LNCAP (cell line): ENCODE data around the gene KCTD5.

Experiments
- CTCF ChIP-seq: fragments of 450-650 bp; IDR thresholded peaks from 2 replicates; pipeline ENCODE4 v1.5.1; 2017; ENCODE audit warnings: mild to moderate bottlenecking

The KCTD5 gene, protein sequence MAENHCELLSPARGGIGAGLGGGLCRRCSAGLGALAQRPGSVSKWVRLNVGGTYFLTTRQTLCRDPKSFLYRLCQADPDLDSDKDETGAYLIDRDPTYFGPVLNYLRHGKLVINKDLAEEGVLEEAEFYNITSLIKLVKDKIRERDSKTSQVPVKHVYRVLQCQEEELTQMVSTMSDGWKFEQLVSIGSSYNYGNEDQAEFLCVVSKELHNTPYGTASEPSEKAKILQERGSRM

DNA sequence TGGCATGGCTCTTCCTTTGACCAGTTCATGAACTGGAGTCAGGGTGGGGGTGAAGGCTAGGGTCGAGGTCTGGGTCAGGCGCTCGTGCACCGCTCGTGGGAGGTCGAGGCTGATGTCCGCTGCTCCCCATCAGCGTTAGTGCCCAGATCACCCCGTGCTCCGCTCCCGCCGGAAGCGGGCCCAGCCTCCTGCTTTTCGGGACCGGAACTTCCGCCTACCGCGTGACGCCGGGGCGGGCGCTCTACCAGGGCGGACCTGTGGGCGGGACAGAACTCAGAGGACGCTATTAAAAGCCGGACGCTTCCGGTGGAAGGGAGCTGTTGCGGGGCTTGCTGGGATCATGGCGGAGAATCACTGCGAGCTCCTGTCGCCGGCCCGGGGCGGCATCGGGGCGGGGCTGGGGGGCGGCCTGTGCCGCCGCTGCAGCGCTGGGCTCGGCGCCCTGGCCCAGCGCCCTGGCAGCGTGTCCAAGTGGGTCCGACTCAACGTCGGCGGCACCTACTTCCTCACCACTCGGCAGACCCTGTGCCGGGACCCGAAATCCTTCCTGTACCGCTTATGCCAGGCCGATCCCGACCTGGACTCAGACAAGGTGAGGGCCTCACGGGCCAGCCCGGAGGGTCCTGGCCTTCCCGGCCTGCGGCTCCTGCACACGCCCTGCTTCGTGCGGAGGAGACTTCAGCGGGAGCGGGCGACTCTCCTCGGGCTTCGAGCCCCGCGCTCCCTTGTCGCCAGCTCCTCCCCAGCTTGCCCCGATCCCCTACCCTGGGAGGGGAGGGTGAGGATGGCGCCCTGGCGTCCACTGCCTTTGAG, at the start of gene KCTD5:
KCTD5 (plus strand) TSS at position 315 of the 813 bp plus-strand sequence; CDS start at position 341, 26 bp downstream.
- no peak for TF ChIP-seq CTCF

DNA sequence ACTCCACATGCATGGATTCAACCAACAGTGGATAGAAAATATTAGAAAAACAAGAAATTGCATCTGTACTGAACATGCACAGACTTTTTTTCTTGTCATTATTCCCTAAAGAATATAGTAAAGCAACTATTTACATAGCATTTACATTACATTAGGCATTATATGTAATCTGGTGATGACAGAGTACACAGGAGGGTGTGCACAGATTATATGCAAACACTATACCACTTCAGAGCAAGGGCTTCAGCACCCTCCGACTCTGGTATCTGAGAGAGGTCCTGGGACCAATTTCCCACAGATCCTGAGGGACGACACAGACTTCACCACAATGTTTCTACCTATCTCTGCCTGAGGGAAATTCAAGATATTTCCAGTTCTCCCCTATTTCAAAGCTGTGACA, 25.3 kb upstream of the KCTD5 start:
- TF ChIP-seq CTCF, result no peak

DNA sequence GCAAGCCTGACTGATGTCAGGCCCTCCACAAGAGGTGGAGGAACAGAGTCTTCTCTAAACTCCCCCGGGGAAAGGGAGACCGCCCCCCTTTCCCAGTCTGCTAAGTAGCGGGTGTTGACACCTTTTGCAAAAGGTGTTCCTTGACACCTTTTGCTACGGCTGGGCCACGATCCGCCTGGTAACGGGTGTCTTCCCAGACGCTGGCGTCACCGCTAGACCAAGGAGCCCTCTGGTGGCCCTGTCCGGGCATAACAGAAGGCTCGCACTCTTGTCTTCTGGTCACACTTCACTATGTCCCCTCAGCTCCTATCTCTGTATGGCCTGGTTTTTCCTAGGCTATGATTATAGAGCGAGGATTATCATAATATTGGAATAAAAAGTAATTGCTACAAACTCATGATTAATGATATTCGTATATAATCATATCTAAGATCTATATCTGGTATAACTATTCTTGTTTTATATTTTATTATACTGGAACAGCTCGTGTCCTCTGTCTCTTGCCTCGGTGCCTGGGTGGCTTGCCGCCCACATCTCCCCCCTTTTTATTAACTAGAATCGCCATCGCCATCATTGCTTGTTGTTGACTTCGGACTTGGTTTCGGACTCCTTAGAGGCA, 21.5 kb upstream of the KCTD5 start:
- peak; percentile 69 for TF ChIP-seq CTCF

DNA sequence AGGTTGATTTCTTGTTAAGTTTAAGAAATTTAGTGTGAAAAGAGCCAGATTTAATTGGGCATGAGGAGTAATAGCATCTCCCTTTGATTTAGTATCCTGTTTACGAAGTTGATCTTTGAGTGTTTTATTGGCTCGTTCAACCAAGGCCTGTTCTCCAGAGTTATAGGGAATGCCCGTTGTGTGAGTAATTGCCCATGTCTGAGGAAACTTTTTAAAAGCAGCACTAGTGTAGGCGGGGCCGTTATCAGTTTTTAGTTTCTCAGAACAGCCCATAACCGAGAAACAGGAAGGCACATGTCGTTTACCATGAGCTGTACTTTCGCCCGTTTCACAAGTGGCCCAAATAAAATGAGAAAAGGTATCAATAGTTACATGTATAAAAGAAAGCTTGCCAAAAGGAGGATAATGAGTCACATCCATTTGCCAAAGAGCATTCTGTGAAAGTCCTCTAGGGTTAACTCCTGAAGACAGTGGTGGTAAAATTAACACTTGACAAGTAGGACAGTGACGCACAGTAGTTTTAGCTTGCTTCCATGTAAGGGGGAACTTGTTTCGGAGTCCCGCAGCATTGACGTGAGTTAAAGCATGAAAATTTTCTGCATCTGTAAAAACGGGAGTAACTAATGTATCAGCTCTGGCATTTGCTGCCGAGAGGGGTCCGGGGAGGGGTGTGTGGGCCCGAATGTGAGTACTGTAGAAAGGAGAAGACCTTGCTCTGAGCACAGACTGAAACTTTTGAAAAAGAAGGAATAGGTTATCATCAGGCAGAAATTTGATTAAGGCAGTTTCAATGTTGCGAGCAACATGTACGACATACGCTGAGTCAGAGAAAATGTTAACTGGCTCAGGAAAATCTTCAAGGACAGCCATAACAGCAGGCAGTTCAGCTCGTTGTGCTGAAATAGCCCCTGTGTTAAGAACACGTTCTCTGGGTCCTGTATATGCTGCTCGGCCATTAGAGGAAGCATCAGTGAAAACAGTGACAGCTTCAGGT, 18.5 kb upstream of the KCTD5 start:
- TF ChIP-seq CTCF, result no peak

GRCh38 chr16:2664574-2664982, 17.7 kb upstream of the KCTD5 start:
- no peak for TF ChIP-seq CTCF

DNA sequence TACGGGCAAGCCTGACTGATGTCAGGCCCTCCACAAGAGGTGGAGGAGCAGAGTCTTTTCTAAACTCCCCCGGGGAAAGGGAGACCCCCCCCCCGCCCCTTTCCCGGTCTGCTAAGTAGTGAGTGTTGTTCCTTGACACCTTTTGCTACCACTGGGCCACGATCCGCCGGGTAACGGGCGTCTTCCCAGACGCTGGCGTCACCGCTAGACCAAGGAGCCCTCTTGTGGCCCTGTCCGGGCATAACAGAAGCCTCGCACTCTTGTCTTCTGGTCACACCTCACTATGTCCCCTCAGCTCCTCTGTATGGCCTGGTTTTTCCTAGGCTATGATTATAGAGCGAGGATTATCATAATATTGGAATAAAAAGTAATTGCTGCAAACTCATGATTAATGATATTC, 12.3 kb upstream of the KCTD5 start:
- peak; percentile 56 for TF ChIP-seq CTCF

- peak; percentile 20; the same call in 1 of the 2 replicates for TF ChIP-seq CTCF
These were observed 11.1 kb upstream of the KCTD5 start for GRCh38 chr16:2671193-2671592.
